ENCODE data around the gene JAK1.

Gene JAK1

GRCh38 chr1:64856553-64856952 lies 109.8 kb downstream of the JAK1 start:
- peak; percentile 31 for DNase-seq

- no peak for DNase-seq
These were observed 110.8 kb downstream of the JAK1 start for GRCh38 chr1:64855557-64855956.

- no peak for DNase-seq
These were observed 111.7 kb downstream of the JAK1 start for GRCh38 chr1:64854674-64855073.

- DNase-seq = no peak
These were observed 114.7 kb downstream of the JAK1 start for GRCh38 chr1:64851664-64852063.

GRCh38 chr1:64850846-64851245 lies 115.5 kb downstream of the JAK1 start:
- DNase-seq = no peak

GRCh38 chr1:64849942-64850341 lies 116.4 kb downstream of the JAK1 start:
- DNase-seq = no peak

- no peak for DNase-seq
These were observed 117.5 kb downstream of the JAK1 start for GRCh38 chr1:64848803-64849202.

- DNase-seq = no peak
These were observed 118.2 kb downstream of the JAK1 start for GRCh38 chr1:64848136-64848535.

GRCh38 chr1:64847666-64848065 lies 118.7 kb downstream of the JAK1 start:
- DNase-seq = no peak

- DNase-seq = no peak
These were observed 119.5 kb downstream of the JAK1 start for GRCh38 chr1:64846573-64847430.

- no peak for DNase-seq
These were observed 120.4 kb downstream of the JAK1 start for GRCh38 chr1:64845831-64846425.

GRCh38 chr1:64844609-64845008 lies 121.7 kb downstream of the JAK1 start:
- DNase-seq = no peak

GRCh38 chr1:64844175-64844574 lies 122.2 kb downstream of the JAK1 start:
- DNase-seq = no peak

GRCh38 chr1:64843675-64844074 lies 122.7 kb downstream of the JAK1 start:
- no peak for DNase-seq

- no peak for DNase-seq
These were observed 124.1 kb downstream of the JAK1 start for GRCh38 chr1:64842224-64842623.

GRCh38 chr1:64841330-64842065 lies 124.9 kb downstream of the JAK1 start:
- DNase-seq = no peak

- peak; percentile 39 for DNase-seq
These were observed 126.5 kb downstream of the JAK1 start for GRCh38 chr1:64839732-64840405.

GRCh38 chr1:64839261-64839660 lies 127.1 kb downstream of the JAK1 start:
- DNase-seq = no peak

- DNase-seq = no peak
These were observed 127.9 kb downstream of the JAK1 start for GRCh38 chr1:64838486-64838885.

- DNase-seq = no peak
These were observed 129.5 kb downstream of the JAK1 start for GRCh38 chr1:64836802-64837201.

GRCh38 chr1:64834734-64835133 lies 131.6 kb downstream of the JAK1 start:
- no peak for DNase-seq

- DNase-seq = no peak
These were observed 136.2 kb downstream of the JAK1 start for GRCh38 chr1:64830030-64830651.
